GM23248 (cell line): Measurements from ENCODE around the gene P3H3. TPM values are rescaled to one million over a fixed set of nuclear protein-coding genes. Genes with fewer than 3 reads are reported as not detected.

Experiments used
- DNase-seq: peaks from one replicate; pipeline ENCODE4 v3.0.0-alpha.2; 2015
- H2AFZ ChIP-seq: fragments of 200-600 bp; sonication (generic); 2 replicates; pipeline ENCODE4 v1.6.1; 2016; ENCODE audit warnings: antibody characterized with exemption
- H3F3A ChIP-seq: fragments of 200-600 bp; sonication (generic); 2 replicates; pipeline ENCODE4 v1.6.1; 2016; ENCODE audit warnings: mild to moderate bottlenecking, antibody characterized with exemption, mixed run types; ENCODE audit not compliant: insufficient read depth
- H3K27ac ChIP-seq: fragments of 200-600 bp; sonication (generic); 2 replicates; pipeline ENCODE4 v1.5.1; 2016; ENCODE audit warnings: mild to moderate bottlenecking
- H3K27me3 ChIP-seq: fragments of 200-600 bp; sonication (generic); replicated peaks from 2 replicates; pipeline ENCODE4 v1.6.1; 2016; ENCODE audit warnings: mild to moderate bottlenecking; ENCODE audit not compliant: insufficient read depth
- H3K36me3 ChIP-seq: fragments of 200-600 bp; sonication (generic); 2 replicates; pipeline ENCODE4 v1.6.1; 2016; ENCODE audit warnings: low read depth, mild to moderate bottlenecking
- H3K4me1 ChIP-seq: fragments of 200-600 bp; sonication (generic); 2 replicates; pipeline ENCODE4 v1.6.1; 2016; ENCODE audit warnings: mild to moderate bottlenecking; ENCODE audit not compliant: insufficient read depth
- H3K4me2 ChIP-seq: fragments of 200-600 bp; sonication (generic); one replicate; pipeline ENCODE4 v1.6.1; 2016; ENCODE audit warnings: mild to moderate bottlenecking; ENCODE audit not compliant: unreplicated experiment
- H3K4me3 ChIP-seq: fragments of 200-600 bp; sonication (generic); 2 replicates; pipeline ENCODE4 v1.5.1; 2016; ENCODE audit warnings: mild to moderate bottlenecking
- H3K79me2 ChIP-seq: fragments of 200-600 bp; sonication (generic); 2 replicates; pipeline ENCODE4 v1.6.1; 2016; ENCODE audit warnings: mild to moderate bottlenecking; ENCODE audit not compliant: insufficient read depth
- H3K9ac ChIP-seq: fragments of 200-600 bp; sonication (generic); 2 replicates; pipeline ENCODE4 v1.6.1; 2016; ENCODE audit warnings: mild to moderate bottlenecking
- H3K9me2 ChIP-seq: fragments of 200-600 bp; sonication (generic); 2 replicates; pipeline ENCODE4 v1.6.1; 2016; ENCODE audit warnings: mixed run types, mild to moderate bottlenecking, moderate library complexity; ENCODE audit not compliant: insufficient read depth
- H3K9me3 ChIP-seq: fragments of 200-600 bp; sonication (generic); one replicate; pipeline ENCODE4 v1.6.1; 2017; ENCODE audit warnings: low read depth
- H4K20me1 ChIP-seq: fragments of 200-600 bp; sonication (generic); 2 replicates; pipeline ENCODE4 v1.6.0; 2016; ENCODE audit not compliant: insufficient read depth
- EZH2 ChIP-seq: fragments of 200-600 bp; sonication (generic); IDR thresholded peaks from 2 replicates; pipeline ENCODE4 v1.6.1; 2018; ENCODE audit warnings: antibody characterized with exemption, mild to moderate bottlenecking; ENCODE audit not compliant: insufficient read depth, poor library complexity, severe bottlenecking
- EZH2phosphoT487 ChIP-seq: fragments of 200-600 bp; sonication (generic); IDR thresholded peaks from 2 replicates; pipeline ENCODE4 v1.6.1; 2018; ENCODE audit warnings: antibody characterized with exemption, moderate library complexity, mild to moderate bottlenecking, low read depth; ENCODE audit not compliant: insufficient read depth
- WGBS, 2 experiments: methylation state at CpG; one replicate each; pipeline ENCODE4 v1.1.6; 2015 to 2017; ENCODE audit warnings: low lambda C conversion rate in 2 of 2, low coverage in 1 of 2; ENCODE audit errors: missing lambda C conversion rate in 2 of 2; 5-methylcytosine and 5-hydroxymethylcytosine counted together
- in situ Hi-C: fragments of 300-500 bp; cut with MboI; formaldehyde crosslinking; loops from 2 replicates; pipeline ENCODE4 v1.15.0; 2020
- polyA plus RNA-seq: library from polyadenylated mRNA; unstranded; fragments of >200 nt; fragmentation: Nextera tagmentation; extraction: Ambion mirVana; gene quantifications from 2 replicates; pipeline ENCODE4 v1.2.1, GENCODE V29; 2016
- total RNA-seq: library from RNA; depleted of rRNA; stranded (reverse); fragments of >200 nt; shearing (Covaris generic); gene quantifications from 2 replicates; pipeline ENCODE4 v1.2.3, GENCODE V29; 2014

The P3H3 gene
- total and polyA plus RNA-seq, 2 experiments from 2014 or later = 37.6 to 43.0 TPM

DNA sequence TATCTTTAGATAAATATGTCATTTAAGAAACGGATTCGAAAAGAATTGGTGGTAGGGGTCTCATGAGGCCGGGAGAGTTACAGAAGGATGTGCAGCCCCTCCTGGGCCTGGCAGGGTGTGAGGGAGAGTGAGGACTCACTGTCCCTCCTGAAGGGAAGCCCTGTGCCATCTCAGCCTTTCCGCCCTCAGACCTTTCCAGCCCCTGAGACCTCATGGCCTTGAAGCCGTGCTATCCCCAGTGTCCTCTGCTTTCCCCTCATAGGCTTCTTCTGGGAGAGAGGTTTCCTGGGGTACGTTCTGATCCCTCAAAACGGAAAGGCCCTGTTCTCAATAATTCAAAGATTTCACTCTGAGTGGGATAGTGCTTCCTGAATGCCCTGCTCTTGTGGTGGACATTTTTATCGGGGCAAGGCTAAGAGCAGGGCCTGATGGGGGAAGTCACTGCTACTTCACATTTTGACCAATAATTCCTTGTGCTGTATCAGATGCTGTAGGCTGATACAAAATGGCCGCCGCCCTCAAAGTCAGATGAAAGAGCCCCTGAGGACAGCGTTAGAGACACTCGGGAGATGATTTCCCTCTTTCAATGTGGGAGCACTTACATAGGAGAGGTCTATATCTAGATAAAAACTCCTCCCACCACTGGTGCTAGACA is 37.6 kb upstream of the P3H3 start:
- Histone ChIP-seq H3F3A (no peaks in the 10 kb centered on the region; the same call in 1 of the 2 replicates), H3K4me2 (no peak overlapping the region), H3K9ac (no peak overlapping the region), H3K79me2 (no peaks in the 10 kb centered on the region), H3K4me3 (no peak overlapping the region), H2AFZ (no peak overlapping the region), H3K27ac (no peak overlapping the region), H3K27me3 (no peaks in the 10 kb centered on the region; the same call in 1 of the 2 replicates), H3K9me3 (no peaks in the 10 kb centered on the region), H3K4me1 (no peaks in the 10 kb centered on the region), H3K36me3 (no peaks in the 10 kb centered on the region), H3K9me2 (no peaks in the 10 kb centered on the region), H4K20me1 (no peaks in the 10 kb centered on the region)
- in situ Hi-C loops = no loop called here
- TF ChIP-seq EZH2 (no peak), EZH2phosphoT487 (no peak)
- no peak for DNase-seq
- 80 to 83% methylated on average over 11 to 12 of the region's 12 CpGs for WGBS, 2 experiments

DNA sequence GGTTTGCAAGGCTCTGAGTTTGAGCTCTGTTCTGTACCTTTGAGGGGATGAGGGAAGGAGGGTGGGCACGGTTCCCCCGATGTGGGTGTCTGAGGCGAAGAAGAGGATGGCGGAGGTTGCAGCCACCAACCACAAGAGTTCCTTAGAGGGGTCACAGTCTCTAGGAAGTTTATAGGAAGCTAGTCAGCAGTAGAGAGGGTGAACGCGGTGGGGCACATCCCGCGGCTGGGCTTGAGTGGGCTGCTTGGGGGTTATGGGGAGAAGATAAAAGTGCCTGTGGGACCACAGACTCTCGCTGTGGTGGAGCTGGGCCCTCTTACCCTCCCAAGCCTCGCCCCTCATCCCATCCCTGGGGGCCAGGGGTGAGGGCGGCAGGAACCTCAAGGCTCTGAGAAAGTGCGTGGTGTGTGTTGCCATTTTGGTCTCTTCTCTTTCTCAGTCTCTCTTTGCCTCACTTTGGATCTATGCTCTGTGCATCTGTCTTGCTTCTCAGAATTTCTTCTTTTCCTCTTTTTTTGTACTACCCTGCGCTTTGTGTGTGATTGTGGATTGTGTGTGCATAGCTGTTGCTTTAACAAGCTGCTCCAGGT is 36.2 kb upstream of the P3H3 start:
- no peak for DNase-seq
- H3K79me2 ChIP-seq = no peaks in the 10 kb centered on the region
- in situ Hi-C loops = no loop called here
- H3K4me2 ChIP-seq = no peak overlapping the region
- H3F3A ChIP-seq = no peaks in the 10 kb centered on the region; the same call in 1 of the 2 replicates
- no peaks in the 10 kb centered on the region for H3K4me1 ChIP-seq
- H3K9me2 ChIP-seq = no peaks in the 10 kb centered on the region
- no peak overlapping the region for H3K9ac ChIP-seq
- H2AFZ ChIP-seq = peak overlapping the region; percentile 63; the same call in 1 of the 2 replicates
- H4K20me1 ChIP-seq = no peaks in the 10 kb centered on the region
- no peaks in the 10 kb centered on the region; the same call in 1 of the 2 replicates for H3K27me3 ChIP-seq
- no peak overlapping the region for H3K27ac ChIP-seq
- no peaks in the 10 kb centered on the region for H3K36me3 ChIP-seq
- no peak overlapping the region for H3K4me3 ChIP-seq
- TF ChIP-seq EZH2phosphoT487 (no peak), EZH2 (no peak)
- no peaks in the 10 kb centered on the region for H3K9me3 ChIP-seq
- WGBS, 2 experiments = 88 to 91% methylated on average over 13 of the region's 13 CpGs

DNA sequence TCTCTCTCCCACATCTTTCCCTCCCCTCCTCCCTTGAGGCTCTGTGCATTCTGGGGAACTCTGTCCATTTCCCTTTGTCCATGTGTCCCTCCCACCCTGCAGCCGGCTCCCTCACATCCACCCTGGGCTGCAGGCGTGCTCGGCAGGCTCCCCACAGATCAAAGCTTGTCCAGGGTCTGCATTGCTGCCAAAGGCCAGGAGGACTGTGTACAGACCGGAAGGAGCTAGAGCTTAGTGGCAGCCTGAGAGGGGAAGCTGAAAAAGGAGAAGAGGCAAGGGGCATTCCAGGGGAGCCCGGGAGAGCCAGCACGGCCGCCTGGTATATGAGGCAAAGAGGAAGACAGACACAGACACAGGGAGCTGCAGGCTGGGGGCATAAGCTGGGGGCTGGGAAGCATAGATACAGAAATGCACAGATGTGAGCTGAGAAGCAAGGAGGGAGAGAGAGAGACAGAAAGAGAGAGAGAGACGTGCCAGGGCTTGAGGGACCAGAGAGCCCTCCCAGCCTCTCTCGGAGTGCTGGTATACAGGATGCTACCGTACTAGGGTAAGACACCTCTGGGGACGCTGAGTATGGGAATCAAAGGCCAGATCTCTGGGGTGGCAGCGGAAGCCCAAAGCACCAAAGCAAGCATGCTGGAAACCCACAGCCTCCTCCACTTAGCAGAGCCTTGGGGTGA is 35.5 kb upstream of the P3H3 start:
- H3K9me3 ChIP-seq = no peaks in the 10 kb centered on the region
- no peaks in the 10 kb centered on the region for H3K4me1 ChIP-seq
- H4K20me1 ChIP-seq = no peaks in the 10 kb centered on the region
- no peaks in the 10 kb centered on the region; the same call in 1 of the 2 replicates for H3F3A ChIP-seq
- WGBS, 2 experiments = 34 to 39% methylated on average over 10 to 12 of the region's 12 CpGs
- in situ Hi-C loops = no loop called here
- no peak overlapping the region for H3K4me3 ChIP-seq
- DNase-seq = no peak
- no peak overlapping the region for H3K4me2 ChIP-seq
- H3K9ac ChIP-seq = no peak overlapping the region
- no peaks in the 10 kb centered on the region for H3K9me2 ChIP-seq
- peak overlapping the region; percentile 63; the same call in 1 of the 2 replicates for H2AFZ ChIP-seq
- H3K79me2 ChIP-seq = no peaks in the 10 kb centered on the region
- H3K27ac ChIP-seq = no peak overlapping the region
- H3K36me3 ChIP-seq = no peaks in the 10 kb centered on the region
- no peak for TF ChIP-seq EZH2
- no peak for TF ChIP-seq EZH2phosphoT487
- H3K27me3 ChIP-seq = no peaks in the 10 kb centered on the region; the same call in 1 of the 2 replicates

DNA sequence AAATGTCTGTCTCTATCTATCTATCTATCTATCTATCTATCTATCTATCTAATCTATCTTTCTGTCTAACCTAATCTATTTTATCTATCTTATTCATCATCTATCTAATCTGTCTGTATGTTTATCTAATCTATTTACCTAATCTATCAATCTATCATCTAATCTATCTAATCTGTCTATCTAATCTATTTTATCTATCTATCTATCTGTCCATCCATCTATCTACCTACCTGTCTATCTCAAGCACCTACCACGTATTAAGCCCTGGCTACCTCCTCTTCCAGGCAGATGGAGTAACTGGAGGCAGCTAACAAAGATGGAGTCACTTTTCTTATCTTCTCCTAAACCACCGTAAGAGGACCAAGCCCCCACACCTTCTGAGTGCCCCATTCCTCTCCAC is 33.1 kb upstream of the P3H3 start:
- Histone ChIP-seq H3K4me1 (no peaks in the 10 kb centered on the region), H3K9me2 (no peaks in the 10 kb centered on the region), H3K27ac (no peak overlapping the region), H3K27me3 (no peaks in the 10 kb centered on the region; the same call in 1 of the 2 replicates), H3K79me2 (no peaks in the 10 kb centered on the region), H4K20me1 (no peaks in the 10 kb centered on the region), H2AFZ (no peak overlapping the region), H3K4me3 (no peak overlapping the region), H3F3A (no peaks in the 10 kb centered on the region; the same call in 1 of the 2 replicates), H3K4me2 (no peak overlapping the region), H3K36me3 (no peaks in the 10 kb centered on the region), H3K9ac (no peak overlapping the region), H3K9me3 (no peaks in the 10 kb centered on the region)
- 38 to 58% methylated on average over 2 of the region's 2 CpGs for WGBS, 2 experiments
- no peak for DNase-seq
- in situ Hi-C loops = no loop called here
- no peak for TF ChIP-seq EZH2
- TF ChIP-seq EZH2phosphoT487 = no peak
